Right forelimb (tissue), 1 donor: ENCODE data around the gene GALNT12.

Experiments used
- DNase-seq: peaks from one replicate; pipeline ENCODE4 v3.0.0-alpha.2; 2018

Gene GALNT12

DNA sequence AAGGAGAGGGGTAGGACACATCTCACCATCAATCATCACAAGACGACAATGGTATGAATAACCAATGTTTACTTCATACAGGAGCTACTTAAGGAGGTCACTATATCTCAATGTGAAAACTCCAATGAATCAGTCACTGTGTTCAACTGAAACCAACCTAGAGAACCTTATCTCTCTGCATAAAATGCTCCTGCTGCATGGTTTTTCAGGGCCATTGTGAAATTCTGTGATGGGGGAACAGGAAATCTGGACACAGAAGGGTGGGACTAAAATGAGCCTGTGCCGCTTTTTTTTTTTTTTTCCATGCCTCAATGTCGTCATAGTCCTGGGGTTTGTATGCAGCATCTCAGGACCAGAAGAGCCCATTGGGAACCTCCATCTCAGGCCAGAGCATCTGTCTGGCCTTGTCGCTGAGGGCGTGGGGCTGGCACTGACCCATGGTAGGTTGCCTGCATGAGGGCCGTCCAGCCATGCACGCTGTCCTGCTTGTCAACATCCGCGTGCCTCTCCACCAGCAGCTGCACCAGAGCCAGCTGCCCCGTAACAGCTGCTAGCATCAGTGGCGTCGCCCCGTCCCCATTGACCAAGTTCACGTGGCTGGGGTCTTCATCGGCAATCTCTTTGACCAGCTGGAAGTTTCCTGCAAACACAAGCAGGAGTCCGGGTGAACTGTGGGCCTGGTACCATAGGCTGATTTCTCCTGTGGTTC is 23.8 kb upstream of the GALNT12 start:
- DNase-seq = no peak

DNA sequence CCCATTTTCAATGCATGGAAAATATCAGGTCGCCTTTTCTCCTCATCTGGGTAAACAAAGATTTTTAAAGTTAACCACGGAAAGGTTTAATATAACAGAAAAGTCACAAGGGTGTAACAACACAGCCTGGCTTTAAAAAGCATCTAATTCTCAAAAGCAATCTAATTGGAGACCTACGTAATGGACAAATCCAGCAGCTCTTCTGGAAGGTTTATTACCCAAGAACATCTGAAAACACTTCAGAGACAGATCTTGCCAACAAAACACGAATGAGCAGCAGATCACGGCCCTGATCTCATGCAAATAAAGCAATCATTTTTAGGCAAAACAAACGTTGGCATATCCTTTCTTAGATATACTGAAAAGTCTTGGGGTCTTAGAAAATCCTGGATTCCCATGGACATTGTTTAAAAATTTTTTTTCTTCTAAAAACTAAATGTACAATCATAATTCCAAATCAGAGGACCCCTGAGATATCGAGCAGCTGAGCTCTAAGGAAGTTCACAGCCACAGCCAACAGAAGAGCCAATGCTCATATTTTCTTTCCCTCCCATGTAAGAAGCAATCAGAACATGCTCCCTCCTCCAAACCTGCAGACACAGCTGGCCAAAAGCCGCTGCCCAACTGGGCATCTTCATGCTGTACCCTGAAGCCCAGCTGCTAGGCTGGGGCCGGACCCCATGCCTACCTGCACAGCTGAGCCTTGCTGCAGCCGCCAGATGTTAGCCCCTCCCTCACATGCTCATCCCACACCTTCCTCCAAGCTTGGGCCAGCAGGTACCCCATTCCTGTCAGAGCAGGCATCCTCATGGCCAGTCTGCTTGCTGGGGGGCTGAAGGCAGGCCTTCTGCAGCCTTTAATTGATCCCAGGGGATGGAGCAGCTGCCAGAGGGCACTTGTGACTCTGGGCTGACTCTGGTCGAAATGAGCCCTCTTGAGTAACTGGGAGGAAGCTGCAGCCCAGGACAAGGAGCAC is 22.4 kb upstream of the GALNT12 start:
- DNase-seq = no peak

DNA sequence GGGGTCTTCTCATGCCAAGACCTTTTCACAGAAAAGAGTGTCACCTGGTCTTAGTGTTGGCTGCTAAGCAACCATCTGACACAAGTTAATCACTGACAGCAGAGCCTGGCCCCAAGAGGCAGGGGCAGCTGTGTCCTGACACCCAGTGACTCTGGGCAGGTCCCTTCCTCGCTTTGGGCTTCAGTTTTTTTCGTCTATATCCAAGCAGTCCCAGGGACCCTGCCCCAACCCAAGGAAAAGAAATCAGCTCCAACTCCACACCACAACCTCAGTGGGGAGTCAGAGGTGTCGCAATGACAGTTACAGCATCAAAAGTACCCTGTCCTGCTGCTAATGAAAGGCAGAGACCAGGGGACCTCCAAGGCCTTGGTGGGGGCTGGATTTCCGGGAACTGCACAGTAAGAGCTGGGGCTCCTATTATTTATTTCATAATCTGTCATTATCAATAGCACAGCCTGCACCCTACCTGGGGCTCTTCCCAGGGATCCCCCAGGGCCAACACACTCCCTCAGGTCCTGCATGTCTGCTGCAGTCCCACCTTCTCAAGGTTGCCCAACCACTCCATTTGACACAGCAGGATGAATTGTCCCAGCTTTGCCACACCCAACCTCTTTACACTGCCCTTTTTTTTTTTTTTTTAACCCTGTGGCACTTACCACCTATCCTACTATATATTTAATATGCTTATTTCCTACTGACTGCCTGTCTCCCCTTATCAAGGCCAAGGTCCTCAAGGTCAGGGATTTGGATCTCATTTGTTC is 20.5 kb upstream of the GALNT12 start:
- DNase-seq = no peak

DNA sequence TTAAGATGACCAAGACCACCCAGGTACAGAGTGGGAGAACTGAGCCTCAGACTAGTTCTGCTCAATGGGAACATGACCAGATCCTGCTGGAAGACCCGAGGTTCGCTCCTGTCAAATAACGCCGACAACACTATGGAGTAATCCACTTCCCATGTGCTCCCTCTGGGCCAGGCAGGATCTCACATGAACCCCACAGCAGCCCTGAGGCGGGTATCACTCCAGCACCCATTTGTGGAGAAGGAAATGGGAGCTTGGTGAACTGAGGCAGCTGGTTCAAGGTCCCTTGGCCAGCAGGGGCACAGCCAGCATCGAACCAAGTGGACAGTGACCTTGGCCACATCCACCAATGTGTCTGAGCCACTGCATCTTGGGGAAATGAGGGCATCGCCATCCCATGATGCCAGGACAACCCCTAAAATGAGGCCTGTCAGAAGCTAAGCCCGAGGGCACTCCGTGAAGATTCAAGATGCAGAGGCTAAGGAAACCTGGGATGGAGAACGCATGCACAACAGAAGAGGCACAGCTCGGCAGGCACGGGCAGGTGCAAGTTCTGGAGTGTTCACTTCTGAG is 19.6 kb upstream of the GALNT12 start:
- no peak for DNase-seq

DNA sequence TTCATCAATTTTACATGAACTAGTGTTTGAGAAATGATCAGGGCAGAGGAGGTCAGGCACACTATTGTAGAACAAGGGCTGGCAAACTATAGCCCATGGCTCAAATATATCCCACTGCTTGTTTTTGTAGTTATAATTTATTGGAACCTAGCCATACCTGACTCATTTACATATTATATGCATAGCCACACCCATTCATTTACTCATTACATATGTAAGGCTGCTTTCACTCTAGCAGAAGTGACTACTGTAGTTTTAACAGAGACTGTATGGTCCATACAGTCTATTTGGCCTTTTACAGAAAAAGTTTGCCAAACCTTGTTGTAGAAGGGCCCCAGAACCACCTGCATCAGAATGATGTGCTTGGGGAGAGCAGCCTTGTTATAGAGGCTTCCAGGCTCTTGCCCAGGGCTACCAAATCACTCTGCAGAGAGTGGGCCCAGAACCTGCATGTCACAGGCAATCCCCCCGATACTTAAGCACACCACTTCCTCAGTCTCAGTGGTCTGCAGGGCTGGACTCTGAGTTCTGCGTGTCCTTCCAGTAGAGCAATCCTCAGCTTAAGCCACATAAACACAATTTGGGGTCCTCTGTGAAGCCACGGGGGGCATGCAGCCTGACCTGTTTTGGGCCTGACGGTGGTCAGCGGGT is 17.9 kb upstream of the GALNT12 start:
- DNase-seq = no peak

DNA sequence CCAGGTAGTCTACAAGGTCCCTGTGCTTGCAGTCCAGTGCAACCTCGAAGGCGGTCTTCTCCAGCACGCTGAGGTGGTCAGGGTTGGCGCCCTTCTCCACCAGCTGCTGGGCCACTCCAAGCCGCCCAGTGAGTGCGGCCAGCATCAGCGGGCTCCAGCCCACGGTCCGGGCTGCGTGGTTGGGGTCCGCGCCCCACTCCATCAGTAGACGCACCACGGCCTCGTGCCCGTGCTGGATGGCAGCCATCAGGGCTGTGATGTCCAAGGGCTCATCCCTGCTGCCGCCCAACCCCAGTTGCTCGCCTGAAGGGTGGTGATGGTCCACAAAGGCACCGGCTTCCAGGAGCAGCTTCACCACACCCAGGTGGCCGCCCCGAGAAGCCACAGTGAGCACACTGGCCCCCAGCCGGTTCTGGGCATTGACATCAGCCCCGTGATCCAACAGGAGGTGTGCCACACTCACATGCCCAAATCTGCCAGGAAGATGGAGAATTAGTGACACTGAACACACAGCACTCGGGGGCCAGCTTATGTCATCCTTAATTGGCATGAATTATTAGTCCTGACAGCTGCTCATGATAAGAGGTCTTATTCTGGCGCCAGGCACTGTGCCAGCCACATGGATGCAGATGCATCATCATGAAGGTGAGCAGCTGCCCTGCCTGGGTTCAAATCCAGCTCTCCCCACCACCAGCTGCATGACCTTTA is 17.2 kb upstream of the GALNT12 start:
- no peak for DNase-seq

DNA sequence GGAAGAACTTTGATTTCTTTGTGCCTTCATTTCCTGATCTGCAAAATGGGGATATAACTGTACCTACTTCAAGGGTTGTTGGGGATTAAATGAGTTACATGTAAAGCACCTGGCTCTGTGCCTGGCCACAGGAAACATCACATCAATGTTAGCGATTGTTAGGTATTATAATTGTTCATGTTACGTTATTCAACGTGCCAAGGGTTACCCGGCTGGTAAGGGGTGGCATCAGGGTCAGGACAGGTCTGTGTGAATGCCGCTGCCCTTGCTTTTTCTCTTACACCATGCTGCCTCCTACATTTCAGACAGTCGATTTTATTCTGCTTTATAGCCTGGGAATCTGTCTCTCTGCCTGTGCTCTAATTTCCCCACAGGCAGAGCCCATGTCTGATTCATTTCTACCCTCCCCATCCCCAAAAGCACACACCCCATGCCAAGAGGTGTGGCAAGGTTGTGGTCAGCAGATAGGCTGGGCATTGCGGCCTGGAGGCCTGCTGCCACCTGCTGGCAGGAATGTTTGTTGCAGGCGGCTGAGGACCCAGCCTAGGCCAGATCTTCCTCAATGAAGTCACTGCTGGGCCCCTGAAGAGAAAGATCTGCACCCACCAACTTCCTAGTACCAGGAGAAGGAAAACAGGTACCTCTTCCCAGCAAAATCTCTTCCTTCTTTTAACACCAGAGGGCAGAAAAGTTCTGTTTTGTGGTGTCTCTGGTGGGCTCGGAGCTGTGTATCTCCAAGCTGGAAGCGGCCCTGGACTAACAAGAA is 16.4 kb upstream of the GALNT12 start:
- DNase-seq = peak; percentile 87

DNA sequence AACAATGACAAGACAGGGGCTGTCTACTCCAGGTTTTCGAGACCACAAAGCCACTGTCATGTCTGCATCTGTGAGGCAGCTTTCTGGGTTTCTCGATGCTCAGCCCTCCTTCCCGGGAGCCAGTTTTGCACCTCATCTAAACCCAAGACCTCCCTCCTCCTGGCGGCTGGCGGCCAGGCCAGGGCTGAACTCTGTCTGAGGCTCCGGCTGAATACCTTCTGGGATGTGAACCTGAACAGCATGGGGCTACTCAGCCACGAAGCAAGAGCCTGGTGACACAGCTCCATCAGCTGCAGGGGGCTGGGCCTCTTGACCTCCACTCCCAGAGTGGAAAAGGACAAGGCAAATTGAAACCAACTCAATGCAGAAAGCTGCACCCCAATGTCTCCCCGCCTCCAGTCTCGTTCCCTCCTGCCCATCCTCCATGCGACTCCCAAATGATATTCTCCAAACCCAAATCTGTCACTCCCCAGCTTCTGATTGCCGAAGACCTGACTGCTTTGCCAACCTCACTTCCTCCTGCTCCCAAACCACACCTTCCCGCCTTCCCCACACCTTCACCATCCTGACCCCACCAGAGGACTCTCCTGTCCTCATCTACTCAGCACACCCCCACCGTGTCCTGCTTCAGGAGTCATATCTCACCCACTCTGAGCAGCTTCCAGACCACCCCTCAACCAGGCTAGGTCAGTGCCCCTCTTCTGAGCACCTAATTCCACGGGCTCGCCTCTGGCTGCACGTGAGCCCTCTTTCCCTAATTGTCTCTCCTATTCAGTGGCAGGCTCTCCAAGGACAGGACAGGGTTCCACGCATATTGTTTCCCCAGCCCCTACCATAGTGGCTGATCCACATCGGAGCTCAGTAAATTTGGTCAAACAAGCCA is 15.6 kb upstream of the GALNT12 start:
- no peak for DNase-seq

DNA sequence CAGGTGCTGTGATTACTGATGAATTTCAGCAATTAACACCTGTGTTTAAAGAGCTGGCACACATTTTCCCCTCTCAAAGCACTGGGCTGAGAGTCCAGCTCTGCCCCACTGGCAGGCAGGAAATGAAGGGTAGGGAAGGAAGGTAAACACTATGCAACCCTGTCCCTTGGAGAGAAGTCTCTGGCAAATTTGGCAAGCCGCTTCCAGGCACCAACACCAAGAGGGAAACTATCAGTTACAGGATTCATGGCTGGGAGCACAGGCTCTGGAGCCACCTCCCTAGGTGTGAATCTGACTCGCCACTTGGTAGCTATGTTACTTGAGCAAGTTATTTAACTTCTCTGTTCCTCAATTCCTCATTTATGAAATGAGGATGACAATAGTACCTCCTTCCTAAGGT is 14.4 kb upstream of the GALNT12 start:
- DNase-seq = no peak

DNA sequence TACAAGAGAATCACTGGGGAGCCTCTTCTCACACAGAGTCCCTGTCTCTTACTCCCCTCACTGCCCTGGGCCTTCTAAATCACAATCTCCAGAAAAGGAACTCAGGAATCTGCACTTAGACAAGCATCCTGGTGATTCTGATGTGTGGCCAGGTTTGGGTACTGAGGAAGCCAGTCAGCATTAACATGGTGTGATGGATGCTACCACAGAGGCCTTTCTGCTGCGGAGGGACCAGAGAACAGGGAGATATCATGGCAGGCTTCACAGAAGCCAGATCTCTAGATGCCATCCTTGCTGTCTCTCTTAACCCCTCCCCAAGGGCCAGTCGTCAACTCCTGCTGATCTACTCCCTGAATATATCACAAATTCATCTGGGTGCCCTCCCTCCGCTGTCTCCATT is 12.7 kb upstream of the GALNT12 start:
- no peak for DNase-seq

DNA sequence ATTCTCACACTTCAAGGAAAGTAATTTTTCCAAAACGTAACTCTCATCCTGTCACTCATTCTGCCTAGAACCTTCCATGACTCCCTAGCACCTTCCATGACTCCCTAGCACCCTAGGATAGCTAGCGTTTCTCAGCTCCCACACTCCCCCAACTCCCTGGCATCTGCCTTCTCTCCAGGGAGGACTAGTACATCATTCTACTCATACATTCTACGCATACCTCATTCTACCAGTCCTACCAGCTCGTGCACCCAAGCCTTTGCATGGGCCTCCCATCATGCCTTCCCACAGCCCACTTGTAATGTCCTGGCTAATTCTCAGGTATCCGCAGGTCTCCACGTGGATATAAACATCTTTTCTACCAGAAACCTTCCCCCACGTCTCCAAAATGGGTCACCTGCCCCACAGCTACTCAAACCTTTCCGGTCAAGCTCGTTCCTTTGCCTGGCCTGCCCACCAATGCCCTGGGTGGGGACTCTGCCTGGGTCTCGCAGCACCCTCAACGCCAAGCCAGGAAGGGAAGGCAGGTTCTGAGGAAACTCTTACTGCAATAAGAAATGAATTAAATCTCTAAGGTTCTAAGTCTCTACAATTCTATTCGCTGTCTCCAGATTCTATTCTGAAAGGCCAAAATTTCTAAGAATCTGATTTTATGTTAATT is 12.0 kb upstream of the GALNT12 start:
- DNase-seq = no peak

DNA sequence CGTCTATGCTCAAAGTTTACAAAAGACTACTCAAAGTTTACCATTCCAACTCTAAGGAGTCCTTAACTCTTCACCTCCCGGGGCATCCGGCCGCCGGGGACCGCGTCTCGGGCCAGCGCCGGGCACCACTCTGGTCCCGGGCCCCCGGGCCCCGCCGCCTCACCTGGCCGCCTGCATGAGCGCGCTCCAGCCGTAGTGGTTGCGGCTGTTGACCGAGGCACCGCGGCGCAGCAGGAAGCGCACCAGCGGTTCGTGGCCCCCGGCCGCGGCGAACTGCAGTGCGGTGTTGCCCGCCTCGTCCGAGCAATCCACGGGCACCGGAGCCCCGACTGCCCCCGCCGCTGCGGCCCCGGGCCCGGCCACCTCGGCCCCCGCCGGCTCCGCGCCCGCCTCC is 11.5 kb upstream of the GALNT12 start:
- DNase-seq = no peak

DNA sequence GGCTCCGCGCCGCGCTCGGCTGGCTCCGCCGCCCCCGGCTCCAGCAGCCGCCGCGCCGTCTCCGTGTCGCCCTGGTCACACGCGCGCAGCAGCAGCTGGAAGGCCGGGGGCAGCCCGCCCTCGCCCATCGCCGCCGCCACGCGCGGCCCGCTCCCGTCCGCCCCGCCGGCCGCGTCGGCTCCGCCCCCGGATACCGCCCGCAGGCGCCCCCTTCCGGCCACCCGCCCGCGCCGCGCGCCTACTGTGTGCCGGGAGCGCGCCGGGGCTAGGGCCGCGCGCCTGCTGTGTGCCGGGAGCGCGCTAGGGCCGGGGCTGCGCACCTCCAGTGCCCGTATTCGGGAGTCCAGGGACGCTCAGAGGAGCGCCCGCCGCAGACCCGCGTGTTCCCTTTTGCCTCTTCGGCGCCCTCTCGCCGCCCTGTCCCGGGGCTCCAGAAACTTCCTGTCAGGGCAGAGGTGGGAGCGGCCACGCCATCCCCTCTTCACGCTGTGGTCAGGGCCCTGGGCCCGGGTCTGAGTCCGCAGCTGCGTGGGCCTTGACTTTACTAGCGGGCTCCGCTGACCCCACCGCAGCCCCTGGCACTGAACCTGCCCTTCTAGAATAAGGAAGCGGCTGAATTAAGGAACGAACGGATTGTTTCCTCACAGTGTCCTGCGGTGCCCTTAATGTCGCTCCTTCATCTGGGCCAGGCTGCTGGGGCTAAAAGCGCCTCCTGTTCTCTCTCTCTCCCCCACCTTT is 10.9 kb upstream of the GALNT12 start, which contains the start of gene ANKS6:
TSS of gene ANKS6 (minus strand) at position 192 of the 738 bp plus-strand sequence. CDS start at position 128, 64 bp downstream.
- DNase-seq = peak; percentile 91

DNA sequence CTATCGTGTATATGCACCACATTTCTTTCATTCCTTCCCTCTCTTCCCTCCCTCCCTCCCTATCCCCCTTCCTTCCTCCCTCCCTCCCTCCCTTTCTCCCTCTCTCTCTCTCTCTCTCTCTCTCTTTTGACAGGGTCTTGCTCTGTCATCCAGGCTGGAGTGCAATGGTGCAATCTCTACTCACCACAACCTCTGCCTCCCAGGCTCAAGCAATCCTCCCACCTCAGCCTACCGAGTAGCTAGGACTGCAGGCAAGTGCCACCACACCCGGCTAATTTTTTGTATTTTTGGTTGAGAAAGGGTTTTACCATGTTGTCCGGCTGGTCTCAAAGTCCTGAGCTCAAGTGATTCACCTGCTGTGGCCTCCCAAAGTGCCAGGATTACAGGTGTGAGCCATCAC is 10.0 kb upstream of the GALNT12 start:
- DNase-seq = no peak

DNA sequence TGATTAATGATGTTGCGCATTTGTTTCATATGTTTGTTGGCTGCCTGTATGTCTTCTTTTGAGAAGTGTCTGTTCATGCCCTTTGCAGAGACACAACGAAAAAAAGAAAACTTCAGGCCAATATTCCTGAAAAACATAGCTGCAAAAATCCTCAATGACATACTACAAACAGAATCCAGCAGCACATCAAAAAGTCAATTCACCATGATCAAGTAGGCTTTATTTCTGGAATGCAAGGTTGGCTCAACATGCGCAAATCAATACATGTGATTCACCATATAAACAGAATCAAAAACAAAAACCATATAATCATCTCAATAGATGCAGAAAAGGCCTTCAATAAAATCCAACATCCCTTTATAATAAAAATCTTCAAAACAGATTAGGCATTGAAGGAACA is 9.2 kb upstream of the GALNT12 start:
- no peak for DNase-seq

DNA sequence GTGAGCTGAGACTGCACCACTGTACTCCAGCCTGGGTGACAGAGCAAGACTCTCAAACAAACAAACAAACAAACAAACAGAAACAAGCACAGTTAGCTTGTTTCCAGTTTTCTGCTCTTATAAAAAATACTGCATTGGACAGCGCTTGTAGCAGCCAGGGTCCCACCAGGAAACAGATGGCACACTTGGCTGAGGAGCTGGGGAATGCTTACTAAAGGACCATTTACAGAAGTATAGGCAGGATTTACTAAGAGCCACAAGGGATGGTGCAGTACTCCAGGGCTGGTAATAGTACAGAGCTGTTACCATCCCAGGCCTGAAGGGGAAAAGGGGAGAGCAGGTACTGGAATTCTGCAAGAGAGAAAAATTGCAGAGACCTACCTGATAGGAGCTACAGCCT is 5.9 kb upstream of the GALNT12 start:
- DNase-seq = no peak

DNA sequence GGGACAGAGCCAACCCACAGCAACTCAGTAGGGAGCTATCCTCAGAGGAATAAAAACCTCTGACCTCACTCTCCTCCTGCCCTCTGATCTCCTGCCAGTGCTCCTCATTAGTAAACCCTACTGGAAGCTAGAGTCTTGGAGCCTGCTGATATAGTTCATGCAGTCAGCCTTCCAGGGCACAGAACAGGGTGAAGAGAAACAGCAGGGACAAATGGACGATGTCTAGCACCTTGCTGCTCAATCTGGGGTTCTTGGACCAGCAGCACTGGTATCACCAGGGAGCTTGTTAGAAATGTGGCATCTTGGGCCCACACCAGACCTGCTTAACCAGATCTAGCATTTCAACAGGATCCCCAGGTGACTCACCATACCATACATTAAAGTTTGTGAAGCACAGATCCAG is 5.5 kb upstream of the GALNT12 start:
- no peak for DNase-seq

DNA sequence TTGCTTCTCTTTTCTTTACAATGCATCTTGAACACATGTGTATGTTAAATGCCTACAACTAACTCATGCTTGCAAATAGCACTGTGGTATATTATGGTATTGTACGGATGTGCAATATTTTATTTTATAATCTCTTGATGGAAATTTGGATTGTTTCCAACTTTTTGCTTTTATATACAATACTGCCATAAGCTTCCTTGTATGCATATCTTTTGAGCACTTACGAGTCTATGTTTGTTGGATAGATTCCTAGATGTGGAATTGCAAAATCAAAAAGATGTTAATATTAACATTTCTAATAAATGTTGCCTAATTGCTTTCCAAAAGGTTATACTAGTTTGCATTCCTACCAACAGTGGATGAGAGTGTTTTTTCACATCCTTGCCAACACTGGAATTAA is 3.4 kb upstream of the GALNT12 start:
- no peak for DNase-seq
